ENCODE measurements around the gene OR2T3. TPM values are rescaled to one million over a fixed set of nuclear protein-coding genes. Genes with fewer than 3 reads are reported as not detected.
"Not testable (repeated sequence)": the region's sequence is repeated elsewhere in the genome, so short reads cannot be mapped to it uniquely, and the experiment has no call there.

The OR2T3 gene
- total RNA-seq, 1 donor from 2014 or later = 1.00 TPM

DNA sequence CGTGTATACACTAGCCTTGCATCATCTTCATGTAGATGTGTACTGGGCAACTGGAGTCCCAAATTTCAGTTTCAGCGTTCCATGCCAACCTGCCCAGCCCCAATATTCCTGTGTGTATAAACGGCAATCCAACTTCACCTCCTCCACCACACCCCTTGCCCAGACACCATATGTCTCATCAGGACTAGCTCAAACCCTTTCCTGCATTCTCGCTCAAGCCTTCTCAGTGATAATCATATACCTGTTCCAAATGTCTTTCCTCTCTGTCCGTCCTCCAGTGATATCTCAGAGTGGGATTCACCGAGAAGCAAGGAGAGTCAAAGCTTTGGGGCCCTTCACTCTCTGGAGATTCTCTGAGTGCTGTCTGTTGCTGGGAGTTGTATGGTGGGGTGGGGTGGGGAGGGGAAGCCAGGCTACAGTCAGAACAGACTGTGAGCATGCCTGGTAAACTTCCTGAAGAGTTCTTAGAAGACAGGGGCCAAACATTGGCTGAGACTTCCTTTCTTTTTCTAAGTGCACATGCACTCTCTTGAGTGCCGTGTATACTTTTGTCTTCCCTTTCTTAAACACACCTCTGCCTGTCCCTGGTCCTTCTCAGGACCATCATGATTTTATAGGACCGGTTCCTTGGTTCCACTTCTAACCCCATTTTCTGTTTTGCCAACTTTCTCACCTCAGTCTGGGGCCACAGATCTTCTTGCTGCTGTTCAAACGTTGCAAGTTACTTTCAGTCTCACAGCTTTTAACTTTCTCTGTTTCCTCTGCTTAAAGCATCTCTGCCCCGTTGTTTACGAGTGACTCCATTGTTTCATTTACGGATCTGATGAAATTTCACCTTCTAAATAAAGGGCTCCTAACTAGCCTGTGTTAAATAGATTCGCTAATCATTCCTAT is 8.8 kb downstream of the OR2T3 start:
- H3K9me3 Mint-ChIP-seq; ATAC-seq (ENCODE audit: low read depth); DNase-seq; POLR2A ChIA-PET; H3K27me3 Mint-ChIP-seq; CTCF ChIA-PET; intact Hi-C loops (cut with micrococcal nuclease); H3K4me1 Mint-ChIP-seq; H3K36me3 Mint-ChIP-seq (ENCODE audit: low read depth); H3K27ac Mint-ChIP-seq: not testable (repeated sequence)
- peak overlapping the region; percentile 52 for H3K4me3 Mint-ChIP-seq

DNA sequence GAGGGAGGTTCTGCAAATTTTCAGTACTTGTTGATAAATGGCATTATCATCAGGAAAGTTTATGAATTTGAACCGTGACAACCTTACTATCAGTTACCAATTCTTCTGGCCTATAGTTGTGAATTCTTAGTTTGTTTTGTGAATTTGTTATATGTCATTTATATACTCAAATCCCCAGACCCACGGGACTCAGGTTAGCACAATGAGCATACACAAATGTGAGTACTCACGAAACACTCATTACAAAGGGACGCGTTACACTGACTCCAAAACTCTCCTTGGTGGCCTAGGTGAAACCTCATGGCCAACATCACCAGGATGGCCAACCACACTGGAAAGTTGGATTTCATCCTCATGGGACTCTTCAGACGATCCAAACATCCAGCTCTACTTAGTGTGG is 15.1 kb downstream of the OR2T3 start, which contains the start of gene OR2T5:
Gene OR2T5, plus strand, starts transcription at position 301 of the 400 bp plus-strand sequence. Its CDS starts 0 bp downstream, at position 301.
- ATAC-seq (ENCODE audit: low read depth); H3K4me1 Mint-ChIP-seq; POLR2A ChIA-PET; DNase-seq; H3K9me3 Mint-ChIP-seq; CTCF ChIA-PET; H3K27me3 Mint-ChIP-seq; H3K27ac Mint-ChIP-seq; intact Hi-C loops (cut with micrococcal nuclease); H3K36me3 Mint-ChIP-seq (ENCODE audit: low read depth); H3K4me3 Mint-ChIP-seq: not testable (repeated sequence)

DNA sequence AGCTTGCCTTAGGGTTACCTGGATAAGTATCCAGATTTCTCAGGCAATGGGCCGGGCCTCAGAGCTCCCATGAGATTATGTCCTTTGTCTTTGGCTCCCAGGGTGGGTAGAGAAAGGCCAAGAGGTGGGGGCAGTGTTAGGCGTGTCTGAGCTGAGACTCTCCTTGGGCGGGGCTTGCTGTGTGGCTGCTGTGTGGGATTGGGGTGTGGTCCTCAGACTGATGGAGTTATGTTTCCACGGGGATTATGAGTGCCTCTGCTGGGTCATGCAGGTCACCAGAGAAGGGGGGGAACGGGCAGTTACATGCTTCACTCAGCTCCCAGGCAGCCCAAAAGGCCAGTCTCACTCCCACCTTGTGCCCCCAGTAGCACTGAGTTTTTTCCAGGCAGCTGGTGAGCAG is 23.5 kb downstream of the OR2T3 start:
- H3K4me3 Mint-ChIP-seq; intact Hi-C loops (cut with micrococcal nuclease); CTCF ChIA-PET; H3K36me3 Mint-ChIP-seq (ENCODE audit: low read depth); POLR2A ChIA-PET; ATAC-seq (ENCODE audit: low read depth); DNase-seq; H3K9me3 Mint-ChIP-seq; H3K4me1 Mint-ChIP-seq; H3K27ac Mint-ChIP-seq; H3K27me3 Mint-ChIP-seq: not testable (repeated sequence)

DNA sequence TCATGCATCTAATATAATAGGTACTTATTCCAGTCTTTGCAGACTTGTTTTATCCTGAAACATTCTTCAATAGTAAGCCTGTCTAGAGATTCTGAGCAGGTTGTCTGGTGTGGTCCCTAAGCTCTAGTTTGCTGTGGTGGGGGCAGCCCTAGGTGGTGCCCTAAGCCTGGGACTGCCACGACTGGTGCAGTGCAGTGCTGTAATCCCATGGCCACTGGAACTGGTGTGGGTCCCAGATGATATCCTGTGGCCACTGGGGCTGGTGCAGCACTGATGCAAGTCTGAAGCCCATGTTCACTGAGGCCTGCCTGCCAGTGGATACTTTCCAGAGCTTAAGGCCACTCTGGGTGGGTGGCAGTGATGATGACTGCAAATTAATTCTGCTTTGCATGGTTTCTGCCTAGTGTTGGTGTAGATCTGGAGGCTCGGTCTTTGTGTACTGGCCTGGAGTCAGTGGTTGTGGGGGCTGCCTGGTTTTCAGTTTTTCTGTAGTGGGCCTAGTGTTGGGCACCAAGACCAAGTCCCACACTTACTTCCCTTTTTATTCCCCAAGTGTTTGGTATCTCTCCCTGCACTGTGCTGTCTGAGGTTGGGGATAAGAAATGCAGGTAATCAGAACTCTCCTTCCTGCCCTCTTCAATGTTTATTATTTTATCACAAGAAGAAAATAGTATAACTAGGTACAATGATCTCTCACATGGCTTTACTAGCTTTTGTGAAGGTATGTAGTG is 27.3 kb downstream of the OR2T3 start:
- DNase-seq = not testable (repeated sequence)

DNA sequence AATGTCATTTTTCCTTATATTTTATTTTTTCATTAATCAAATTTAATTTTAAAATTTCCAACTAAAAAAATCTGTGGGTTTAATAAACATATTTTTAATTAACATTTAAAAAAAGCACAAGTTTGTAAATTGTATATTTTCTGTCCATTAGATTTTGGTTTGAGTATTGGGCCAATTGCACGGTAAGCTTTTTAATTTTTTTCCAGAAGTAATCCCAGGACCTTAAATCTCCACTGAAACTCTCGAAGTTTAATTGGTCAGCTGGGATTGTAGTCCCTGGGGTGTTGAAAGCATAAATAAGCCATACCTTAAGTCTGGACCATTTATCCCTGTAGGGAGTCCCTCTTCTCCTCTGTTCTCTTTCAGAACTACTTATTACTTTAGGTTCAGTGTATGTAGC is 34.6 kb downstream of the OR2T3 start, which contains the start of gene OR2G6:
Gene OR2G6, plus strand, starts transcription at position 301 of the 400 bp plus-strand sequence. CDS start 13,574 bp downstream, outside the sequence.
- ATAC-seq (ENCODE audit: low read depth); H3K27me3 Mint-ChIP-seq; CTCF ChIA-PET; H3K4me3 Mint-ChIP-seq; H3K4me1 Mint-ChIP-seq; DNase-seq; H3K27ac Mint-ChIP-seq; H3K36me3 Mint-ChIP-seq (ENCODE audit: low read depth); POLR2A ChIA-PET; H3K9me3 Mint-ChIP-seq; intact Hi-C loops (cut with micrococcal nuclease): not testable (repeated sequence)

More for the DNA sequence above, 27.3 kb downstream of the OR2T3 start:
- H3K9me3 Mint-ChIP-seq; ATAC-seq (ENCODE audit: low read depth); H3K27me3 Mint-ChIP-seq; H3K36me3 Mint-ChIP-seq (ENCODE audit: low read depth); CTCF ChIA-PET; H3K4me1 Mint-ChIP-seq; H3K4me3 Mint-ChIP-seq; POLR2A ChIA-PET; intact Hi-C loops (cut with micrococcal nuclease); H3K27ac Mint-ChIP-seq: not testable (repeated sequence)

DNA sequence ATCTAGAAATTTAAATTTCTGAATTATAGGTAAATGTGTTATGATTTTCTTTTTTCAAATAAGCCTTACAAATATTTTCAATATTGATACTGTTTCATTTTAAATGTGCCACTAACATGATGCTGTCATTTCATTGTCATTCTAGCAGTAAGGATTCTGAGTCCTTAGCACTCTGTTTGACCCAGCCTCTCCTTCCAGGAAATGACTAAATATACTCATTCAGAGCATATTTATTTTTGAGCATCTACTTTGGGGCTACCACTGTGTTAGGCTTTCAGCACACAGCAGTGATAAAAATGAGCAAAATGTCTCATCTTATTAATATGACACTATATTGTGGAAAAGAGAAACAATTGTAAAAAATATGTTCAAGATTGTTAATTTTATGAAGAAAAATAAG is 37.1 kb downstream of the OR2T3 start:
- H3K4me3 Mint-ChIP-seq; POLR2A ChIA-PET; intact Hi-C loops (cut with micrococcal nuclease); CTCF ChIA-PET; H3K27ac Mint-ChIP-seq; H3K27me3 Mint-ChIP-seq; ATAC-seq (ENCODE audit: low read depth); H3K9me3 Mint-ChIP-seq; H3K36me3 Mint-ChIP-seq (ENCODE audit: low read depth); H3K4me1 Mint-ChIP-seq; DNase-seq: not testable (repeated sequence)

DNA sequence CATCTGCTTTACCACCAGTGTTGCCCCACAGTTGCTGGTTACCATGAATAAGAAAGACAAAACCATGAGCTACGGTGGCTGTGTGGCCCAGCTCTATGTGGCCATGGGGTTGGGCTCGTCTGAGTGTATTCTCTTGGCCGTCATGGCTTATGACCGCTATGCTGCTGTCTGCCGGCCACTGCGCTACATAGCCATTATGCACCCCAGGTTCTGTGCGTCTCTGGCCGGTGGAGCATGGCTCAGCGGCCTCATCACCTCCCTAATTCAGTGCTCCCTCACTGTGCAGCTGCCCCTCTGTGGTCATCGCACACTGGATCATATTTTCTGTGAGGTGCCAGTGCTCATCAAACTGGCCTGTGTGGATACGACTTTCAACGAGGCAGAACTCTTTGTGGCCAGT is 48.7 kb downstream of the OR2T3 start:
- H3K9me3 Mint-ChIP-seq = peaks cover 6% of the 10 kb centered on the region
- no peak overlapping the region for H3K4me3 Mint-ChIP-seq
- no peaks in the 10 kb centered on the region for H3K27me3 Mint-ChIP-seq
- no peak overlapping the region for H3K27ac Mint-ChIP-seq
- no peaks in the 10 kb centered on the region for H3K36me3 Mint-ChIP-seq (ENCODE audit: low read depth)
- ChIA-PET POLR2A (no interaction called here), CTCF (no interaction called here)
- ATAC-seq (ENCODE audit: low read depth) (no peak), DNase-seq (no peak)
- TF ChIP-seq, protein P1, sequence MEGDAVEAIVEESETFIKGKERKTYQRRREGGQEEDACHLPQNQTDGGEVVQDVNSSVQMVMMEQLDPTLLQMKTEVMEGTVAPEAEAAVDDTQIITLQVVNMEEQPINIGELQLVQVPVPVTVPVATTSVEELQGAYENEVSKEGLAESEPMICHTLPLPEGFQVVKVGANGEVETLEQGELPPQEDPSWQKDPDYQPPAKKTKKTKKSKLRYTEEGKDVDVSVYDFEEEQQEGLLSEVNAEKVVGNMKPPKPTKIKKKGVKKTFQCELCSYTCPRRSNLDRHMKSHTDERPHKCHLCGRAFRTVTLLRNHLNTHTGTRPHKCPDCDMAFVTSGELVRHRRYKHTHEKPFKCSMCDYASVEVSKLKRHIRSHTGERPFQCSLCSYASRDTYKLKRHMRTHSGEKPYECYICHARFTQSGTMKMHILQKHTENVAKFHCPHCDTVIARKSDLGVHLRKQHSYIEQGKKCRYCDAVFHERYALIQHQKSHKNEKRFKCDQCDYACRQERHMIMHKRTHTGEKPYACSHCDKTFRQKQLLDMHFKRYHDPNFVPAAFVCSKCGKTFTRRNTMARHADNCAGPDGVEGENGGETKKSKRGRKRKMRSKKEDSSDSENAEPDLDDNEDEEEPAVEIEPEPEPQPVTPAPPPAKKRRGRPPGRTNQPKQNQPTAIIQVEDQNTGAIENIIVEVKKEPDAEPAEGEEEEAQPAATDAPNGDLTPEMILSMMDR (IDR thresholded peaks at IDR 0.05) = no peak
- H3K4me1 Mint-ChIP-seq = no peaks in the 10 kb centered on the region
- intact Hi-C loops (cut with micrococcal nuclease) = no loop called here

Other genes starting within 250 kb of the OR2T3 start
- not detected in 2 replicates for gene OR2M4, start 241.9 kb upstream of the OR2T3 start, total RNA-seq
- not detected in 2 replicates for gene OR2T33, start 195.4 kb upstream of the OR2T3 start, total RNA-seq
- not detected in 2 replicates for gene OR2T12, start 169.9 kb upstream of the OR2T3 start, total RNA-seq
- not detected in 2 replicates for gene OR2M7, start 148.8 kb upstream of the OR2T3 start, total RNA-seq
- gene OR14C36, start 124.6 kb upstream of the OR2T3 start, total RNA-seq = not detected in 2 replicates
- gene OR2T4, start 111.7 kb upstream of the OR2T3 start, total RNA-seq = not detected in 2 replicates
- gene OR2T6, start 97.6 kb upstream of the OR2T3 start, total RNA-seq = not detected in 2 replicates
- gene OR2T1, start 70.3 kb upstream of the OR2T3 start, total RNA-seq = not detected in 2 replicates
- 3.2 and 4.1 TPM in 2 replicates for gene OR2T2, start 27.7 kb upstream of the OR2T3 start, total RNA-seq
- gene OR2T5, start 15.2 kb downstream of the OR2T3 start, total RNA-seq = not detected in 2 replicates
- gene OR2G6, start 34.7 kb downstream of the OR2T3 start, total RNA-seq = 0.59 and 1.00 TPM in 2 replicates
- 2.0 and 2.1 TPM in 2 replicates for gene OR2T29, start 89.4 kb downstream of the OR2T3 start, total RNA-seq
- 0.54 and 0.80 TPM in 2 replicates for gene OR2T34, start 101.4 kb downstream of the OR2T3 start, total RNA-seq
- gene OR2T10, start 124.3 kb downstream of the OR2T3 start, total RNA-seq = 1.4 and 3.1 TPM in 2 replicates
- gene OR2T11, start 161.7 kb downstream of the OR2T3 start, total RNA-seq = 1.7 and 4.3 TPM in 2 replicates
- 0.29 and 1.6 TPM in 2 replicates for gene OR2T35, start 171.9 kb downstream of the OR2T3 start, total RNA-seq
- gene OR2T27, start 182.2 kb downstream of the OR2T3 start, total RNA-seq = 0.22 TPM in 1 of 2 replicates, not detected in the other
- gene OR14I1, start 229.4 kb downstream of the OR2T3 start, total RNA-seq = not detected in 2 replicates

Measured in activated B cell treated with CpG ODN at 0.5 μM for 24 hours (primary cell).